ENCODE data around the gene TPRX1. TPM values are rescaled to one million over a fixed set of nuclear protein-coding genes. Genes with fewer than 3 reads are reported as not detected.

Gene TPRX1
- total and polyA plus RNA-seq, 9 of the 15 experiments (the other 6 are each of a cell fraction or from before 2014, with no cell fraction given), result not detected

- TF ChIP-seq ZBTB40 (IDR thresholded peaks at IDR 0.05), result no peak
- TF ChIP-seq ZBTB40 (CRISPR knock-in tag; IDR thresholded peaks at IDR 0.05), result no peak
- TF ChIP-seq REST (IDR thresholded peaks at IDR 0.05; ENCODE audit: borderline replicate concordance), result no peak
- no peak for TF ChIP-seq REST (CRISPR knock-in tag; IDR thresholded peaks at IDR 0.05; ENCODE audit: low read depth)
- TF ChIP-seq ZFP36 (IDR thresholded peaks at IDR 0.05; ENCODE audit: low read depth, low read length, partially characterized antibody), result peak; percentile 26
- TF ChIP-seq ESRRA (IDR thresholded peaks at IDR 0.05; ENCODE audit: borderline replicate concordance, low read depth), result no peak
- no peak for TF ChIP-seq EHMT2 (IDR thresholded peaks at IDR 0.05)
- no peak for TF ChIP-seq SRSF3 (IDR thresholded peaks at IDR 0.05; ENCODE audit: insufficient read depth, low read length)
- peak; percentile 43 for TF ChIP-seq RBFOX2 (IDR thresholded peaks at IDR 0.05; ENCODE audit: low read depth, low read length)
- TF ChIP-seq FOS (IDR thresholded peaks at IDR 0.05; ENCODE audit: extremely low read depth, insufficient read length), result no peak
- no peak for TF ChIP-seq MCM5 (IDR thresholded peaks at IDR 0.05; ENCODE audit: low read depth)
Measured at GRCh38 chr19:47755762-47756626, 48.4 kb downstream of the TPRX1 start (continued).
